ENCODE data around the gene IPPK. TPM values are rescaled to one million over a fixed set of nuclear protein-coding genes. Genes with fewer than 3 reads are reported as not detected.

Gene IPPK
- total RNA-seq, 4 donors from 2014 or later: 6.8 to 11.4 (median 7.5) TPM

DNA sequence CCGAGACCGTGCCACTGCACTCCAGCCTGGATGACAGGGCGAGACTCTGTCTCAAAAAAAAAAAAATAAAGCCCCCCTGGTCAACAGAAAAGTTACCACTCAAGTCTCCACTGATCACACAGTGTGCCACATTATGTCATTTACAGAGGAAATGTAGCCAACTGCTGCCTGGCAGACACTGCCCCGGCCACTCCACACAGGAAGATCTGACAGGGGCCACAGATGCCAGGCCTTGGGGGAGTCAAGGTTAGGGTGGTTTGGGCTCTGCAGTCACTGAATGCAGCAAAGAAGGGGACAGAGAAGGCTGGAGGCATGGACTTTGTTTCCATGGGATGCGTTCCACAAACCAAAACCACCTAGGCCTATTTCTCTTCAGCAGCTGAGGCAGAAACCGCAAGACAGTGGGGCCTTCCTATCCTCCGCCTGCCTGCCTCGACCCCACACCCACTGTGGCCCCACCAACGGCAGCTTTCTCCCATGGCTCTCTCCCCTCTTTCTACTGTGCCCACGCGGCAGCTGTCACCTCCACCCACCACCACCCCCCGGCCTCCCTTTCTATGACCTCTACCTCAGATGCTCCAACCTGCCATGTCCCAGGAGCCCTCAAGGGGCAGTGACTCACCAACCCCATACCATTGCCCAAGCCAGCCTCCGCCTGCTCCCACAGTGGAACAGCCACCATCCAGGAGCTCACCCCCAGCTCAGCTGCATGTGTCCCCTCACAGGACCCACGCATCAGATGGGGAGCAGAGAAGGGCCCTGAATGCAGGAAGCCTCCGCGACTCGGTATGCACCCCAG is 12.4 kb downstream of the IPPK start:
- Histone ChIP-seq H3K4me3 (no peak overlapping the region), H3K27ac (no peak overlapping the region), H3K36me3 (peaks cover 0 to 15% of the 10 kb centered on the region in 2 donors), H3K9me3 (no peaks in the 10 kb centered on the region), H3K4me1 (peaks cover 6% of the 10 kb centered on the region in 2 donors), H3K27me3 (no peaks in the 10 kb centered on the region)
- ATAC-seq: no peak
- in situ Hi-C loops (cut with MboI; ENCODE audit: low sequenced_read_pairs in 4 of 4): no loop called here
- DNase-seq: no peak
- intact Hi-C loops (cut with DNase I; ENCODE audit: low total_unique reads): no loop called here
- TF ChIP-seq POLR2A (IDR thresholded peaks at IDR 0.05): no peak
- TF ChIP-seq, protein P1, sequence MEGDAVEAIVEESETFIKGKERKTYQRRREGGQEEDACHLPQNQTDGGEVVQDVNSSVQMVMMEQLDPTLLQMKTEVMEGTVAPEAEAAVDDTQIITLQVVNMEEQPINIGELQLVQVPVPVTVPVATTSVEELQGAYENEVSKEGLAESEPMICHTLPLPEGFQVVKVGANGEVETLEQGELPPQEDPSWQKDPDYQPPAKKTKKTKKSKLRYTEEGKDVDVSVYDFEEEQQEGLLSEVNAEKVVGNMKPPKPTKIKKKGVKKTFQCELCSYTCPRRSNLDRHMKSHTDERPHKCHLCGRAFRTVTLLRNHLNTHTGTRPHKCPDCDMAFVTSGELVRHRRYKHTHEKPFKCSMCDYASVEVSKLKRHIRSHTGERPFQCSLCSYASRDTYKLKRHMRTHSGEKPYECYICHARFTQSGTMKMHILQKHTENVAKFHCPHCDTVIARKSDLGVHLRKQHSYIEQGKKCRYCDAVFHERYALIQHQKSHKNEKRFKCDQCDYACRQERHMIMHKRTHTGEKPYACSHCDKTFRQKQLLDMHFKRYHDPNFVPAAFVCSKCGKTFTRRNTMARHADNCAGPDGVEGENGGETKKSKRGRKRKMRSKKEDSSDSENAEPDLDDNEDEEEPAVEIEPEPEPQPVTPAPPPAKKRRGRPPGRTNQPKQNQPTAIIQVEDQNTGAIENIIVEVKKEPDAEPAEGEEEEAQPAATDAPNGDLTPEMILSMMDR (IDR thresholded peaks at IDR 0.05 in 4 of 5, conservative IDR thresholded peaks at IDR 0.05 in 1 of 5): no peak

DNA sequence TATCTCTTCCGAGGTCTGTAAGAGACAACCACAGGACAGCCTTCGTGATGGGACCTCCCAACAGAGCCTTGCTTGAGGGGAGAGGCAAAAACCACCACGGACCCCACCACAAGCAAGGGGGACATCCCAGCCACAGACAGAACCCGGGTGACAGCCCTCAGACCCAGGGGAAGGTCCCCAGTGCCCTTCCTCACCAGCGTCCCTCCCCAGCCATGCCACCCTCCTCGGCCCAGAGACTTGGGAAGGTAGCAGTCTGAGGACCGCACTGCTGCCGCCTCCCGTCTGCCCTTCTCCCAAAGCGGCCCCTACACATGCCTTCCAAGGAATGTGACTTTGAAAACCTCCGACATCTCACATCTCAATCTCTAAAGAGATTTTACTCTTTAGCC is 13.4 kb downstream of the IPPK start:
- no peak for TF ChIP-seq POLR2A (IDR thresholded peaks at IDR 0.05)
- TF ChIP-seq, protein P1 (IDR thresholded peaks at IDR 0.05 in 4 of 5, conservative IDR thresholded peaks at IDR 0.05 in 1 of 5): no peak
- ATAC-seq: no peak
- in situ Hi-C loops (cut with MboI; ENCODE audit: low sequenced_read_pairs in 4 of 4) (no loop called here), intact Hi-C loops (cut with DNase I; ENCODE audit: low total_unique reads) (no loop called here)
- Histone ChIP-seq H3K36me3 (peaks cover 0 to 19% of the 10 kb centered on the region in 2 donors), H3K4me3 (no peak overlapping the region), H3K27ac (no peak overlapping the region), H3K4me1 (peaks cover 6% of the 10 kb centered on the region in 2 donors), H3K27me3 (no peaks in the 10 kb centered on the region), H3K9me3 (no peaks in the 10 kb centered on the region)
- DNase-seq: no peak

DNA sequence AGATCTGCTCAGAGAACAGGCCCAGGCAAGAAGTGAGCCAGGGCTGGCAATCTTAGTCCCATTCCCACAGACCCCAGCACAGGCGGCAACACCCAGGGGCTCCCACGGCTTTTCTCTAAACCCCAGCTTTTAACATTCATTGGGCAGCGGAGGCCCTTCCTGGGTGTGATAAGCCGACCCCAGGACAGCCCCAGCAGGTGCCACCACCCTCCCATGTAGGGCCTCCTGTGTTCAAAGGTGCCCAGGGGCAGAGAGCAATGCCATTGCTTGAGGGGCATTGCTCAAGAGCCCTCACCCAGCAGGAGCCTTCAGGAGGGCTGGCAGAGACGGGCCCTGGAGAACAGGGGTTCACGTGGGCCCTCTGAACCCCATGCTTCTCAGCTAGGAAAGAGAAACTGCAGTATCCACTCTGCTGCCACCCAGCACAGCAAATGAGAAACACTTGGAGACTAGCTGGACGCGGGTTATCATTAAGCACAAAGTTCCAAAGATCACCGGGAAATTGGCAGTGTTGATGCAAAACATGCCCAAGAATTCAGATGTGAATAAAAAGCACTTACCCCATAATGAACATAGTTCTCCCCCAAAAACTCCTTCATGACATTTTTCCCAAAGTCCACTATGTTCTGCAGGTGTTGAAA is 13.9 kb downstream of the IPPK start:
- Histone ChIP-seq H3K36me3 (peaks cover 0 to 19% of the 10 kb centered on the region in 2 donors), H3K4me3 (no peak overlapping the region), H3K27me3 (no peaks in the 10 kb centered on the region), H3K9me3 (no peaks in the 10 kb centered on the region), H3K27ac (peak overlapping the region in 1 of 4 donors; percentile 73), H3K4me1 (peaks cover 6% of the 10 kb centered on the region in 2 donors)
- intact Hi-C loops (cut with DNase I; ENCODE audit: low total_unique reads): no loop called here
- DNase-seq (no peak), ATAC-seq (no peak)
- in situ Hi-C loops (cut with MboI; ENCODE audit: low sequenced_read_pairs in 4 of 4): no loop called here
- TF ChIP-seq, protein P1 (IDR thresholded peaks at IDR 0.05 in 4 of 5, conservative IDR thresholded peaks at IDR 0.05 in 1 of 5): no peak
- no peak for TF ChIP-seq POLR2A (IDR thresholded peaks at IDR 0.05)

DNA sequence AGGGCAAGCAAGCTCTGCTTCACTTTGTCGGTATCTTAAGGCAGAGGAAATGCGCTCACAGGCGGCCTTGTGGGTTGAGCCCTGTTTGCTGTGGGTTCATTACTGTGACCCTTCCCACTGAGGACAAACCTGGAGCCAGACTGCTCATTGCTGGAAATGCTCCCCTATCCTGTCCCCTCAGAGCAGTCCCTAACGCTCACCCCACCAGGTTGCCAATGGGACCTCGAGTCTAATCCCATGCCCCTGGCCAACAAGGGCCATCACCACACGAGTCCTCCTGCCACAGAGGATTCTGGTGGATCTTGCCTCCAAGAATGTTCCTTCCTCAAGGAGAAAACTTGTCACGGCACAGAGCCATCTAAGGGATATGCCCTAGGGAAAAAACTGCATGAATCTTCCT is 14.6 kb downstream of the IPPK start:
- no peaks in the 10 kb centered on the region for H3K27me3 ChIP-seq
- H3K9me3 ChIP-seq: no peaks in the 10 kb centered on the region
- ATAC-seq (no peak), DNase-seq (no peak)
- H3K4me3 ChIP-seq: no peak overlapping the region
- intact Hi-C loops (cut with DNase I; ENCODE audit: low total_unique reads) (no loop called here), in situ Hi-C loops (cut with MboI; ENCODE audit: low sequenced_read_pairs in 4 of 4) (no loop called here)
- peaks cover 0 to 19% of the 10 kb centered on the region in 2 donors for H3K36me3 ChIP-seq
- H3K27ac ChIP-seq: peak overlapping the region in 2 of 4 donors; percentile 41 to 73
- TF ChIP-seq, protein P1 (IDR thresholded peaks at IDR 0.05 in 4 of 5, conservative IDR thresholded peaks at IDR 0.05 in 1 of 5): no peak
- TF ChIP-seq POLR2A (IDR thresholded peaks at IDR 0.05): no peak
- peaks cover 6% of the 10 kb centered on the region in 2 donors for H3K4me1 ChIP-seq

All from gastrocnemius medialis (tissue), 4 donors.